ENCODE results near the gene TSPAN17.
"Not testable (repeated sequence)": the region's sequence is repeated elsewhere in the genome, so short reads cannot be mapped to it uniquely, and the experiment has no call there.

Gene TSPAN17

DNA sequence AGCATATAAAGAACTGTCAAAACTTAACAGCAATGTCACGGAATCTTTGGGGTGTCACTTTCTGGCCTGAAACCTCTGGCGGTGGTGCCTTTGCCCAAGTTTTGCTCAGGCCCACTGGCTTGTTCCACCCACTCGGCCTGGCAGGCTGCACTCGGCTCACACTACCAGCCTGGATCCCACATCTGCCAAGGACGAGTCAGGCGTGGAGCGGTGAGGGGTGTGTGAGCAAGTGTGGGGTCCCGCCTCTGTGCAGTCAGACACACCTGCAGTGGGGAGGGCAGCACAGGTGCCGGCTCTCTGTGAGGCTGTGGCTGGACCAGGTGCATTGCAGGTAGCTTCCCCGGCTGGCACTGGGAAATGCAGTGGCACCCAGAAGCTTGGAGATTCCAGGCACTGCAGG, 40.0 kb downstream of the TSPAN17 start:
- FAIRE-seq: no peak

DNA sequence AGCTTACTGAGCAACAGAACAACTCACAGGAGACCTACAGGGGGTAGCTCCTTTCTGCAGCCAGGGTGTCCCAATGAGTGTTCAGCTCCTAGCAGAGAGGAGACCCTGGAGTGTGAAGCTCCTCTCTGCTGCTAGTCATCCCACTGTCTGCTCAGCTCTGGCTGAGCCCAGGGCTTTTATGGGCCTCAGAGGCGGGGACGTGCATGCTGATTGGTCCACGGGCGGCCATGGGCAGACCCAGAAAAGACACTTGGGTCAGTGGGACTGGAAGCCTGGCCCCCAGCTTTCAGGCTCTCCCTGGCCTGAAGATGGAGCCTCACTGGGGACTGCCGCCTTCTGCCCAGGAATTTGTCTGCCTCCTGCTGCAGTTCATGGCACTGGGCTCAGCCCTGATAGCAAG, 40.6 kb downstream of the TSPAN17 start:
- FAIRE-seq: no peak

DNA sequence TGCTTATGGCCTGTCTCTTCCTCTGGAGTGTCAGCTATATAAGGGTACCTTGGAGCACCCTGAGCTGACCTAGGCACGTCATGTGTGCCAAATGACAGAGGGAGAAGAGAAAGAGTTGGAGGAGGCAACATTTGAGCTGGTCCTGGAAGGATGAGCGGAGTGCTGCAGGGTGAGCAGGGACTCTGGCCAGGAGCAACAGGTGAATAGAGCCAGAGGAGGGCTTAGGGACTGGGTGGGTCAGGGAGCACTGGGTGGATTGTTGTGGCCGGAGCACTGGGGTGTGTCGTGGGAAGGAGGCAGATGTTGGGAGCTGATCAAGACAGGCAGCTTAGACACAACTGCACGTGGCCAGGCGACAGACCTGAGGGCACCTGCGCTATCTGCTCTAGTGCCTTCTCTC, 43.6 kb downstream of the TSPAN17 start:
- no peak for FAIRE-seq

DNA sequence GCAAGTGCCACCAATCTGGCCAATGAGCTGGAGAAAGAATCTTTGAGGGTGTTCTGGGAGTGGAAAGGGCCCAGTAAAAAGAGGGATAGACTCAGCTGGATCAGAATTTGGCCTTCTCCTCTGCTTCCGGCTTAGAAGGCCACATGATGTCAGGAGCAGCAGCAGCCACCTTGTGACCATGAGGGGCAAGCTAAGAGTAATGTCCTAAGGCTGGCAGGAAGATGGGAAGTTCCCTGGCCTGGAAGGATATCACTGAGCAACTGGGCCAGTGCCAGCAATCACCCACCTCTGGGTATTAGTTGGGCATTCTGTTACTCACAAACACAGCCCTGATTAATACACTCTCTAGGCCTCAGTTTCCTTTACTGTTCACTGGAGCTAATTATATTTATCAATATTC, 44.2 kb downstream of the TSPAN17 start:
- no peak for FAIRE-seq

DNA sequence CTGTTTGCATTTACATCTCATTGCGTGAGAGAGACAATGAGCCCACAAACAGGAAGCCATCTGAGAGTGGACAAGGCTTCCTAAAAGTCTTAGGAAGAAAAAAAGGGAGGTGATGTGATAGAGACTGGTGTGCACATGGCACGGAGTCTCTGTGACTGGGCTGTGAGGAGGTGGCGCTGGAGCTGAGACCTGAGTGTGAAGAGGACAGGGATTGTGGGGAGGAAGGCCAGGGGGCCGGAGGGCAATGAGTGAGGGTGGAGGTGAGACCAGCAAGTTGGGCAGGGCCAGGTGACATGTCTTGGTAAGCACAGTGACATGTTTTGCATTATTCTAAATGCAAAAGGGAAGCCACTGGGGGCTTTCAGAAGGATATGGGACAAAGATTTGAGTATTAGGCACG, 45.0 kb downstream of the TSPAN17 start:
- no peak for FAIRE-seq

DNA sequence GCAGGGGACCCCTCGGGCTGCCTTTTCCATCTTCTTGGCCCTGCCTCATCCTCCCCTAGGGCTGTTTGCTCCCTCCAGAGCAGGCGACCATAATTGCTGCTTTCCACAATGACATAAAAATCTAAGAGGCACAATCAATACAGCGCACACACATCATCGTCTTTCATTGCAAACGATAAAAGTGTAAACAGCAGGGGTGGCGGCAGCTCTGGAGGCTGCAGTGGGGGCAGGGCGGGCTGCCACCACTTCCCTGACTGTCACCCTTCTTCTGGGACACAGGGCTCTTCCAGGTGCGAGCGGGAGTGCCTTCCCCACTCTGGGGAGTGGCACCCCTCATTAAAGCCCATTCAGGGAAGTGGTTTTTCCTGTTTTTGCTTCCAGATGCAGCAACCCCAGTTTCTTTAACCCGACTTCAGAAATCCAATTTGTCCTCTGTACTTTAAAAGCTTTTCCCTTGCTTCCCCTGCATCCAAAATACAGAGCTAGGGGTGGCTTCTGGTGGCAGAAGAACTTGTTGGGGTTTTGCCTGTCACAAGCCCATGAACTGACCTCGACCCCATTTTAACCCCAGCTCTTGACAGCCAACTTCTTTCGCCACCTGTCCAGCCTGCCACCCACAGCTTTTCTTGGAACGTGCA, 45.7 kb downstream of the TSPAN17 start:
- no peak for FAIRE-seq

DNA sequence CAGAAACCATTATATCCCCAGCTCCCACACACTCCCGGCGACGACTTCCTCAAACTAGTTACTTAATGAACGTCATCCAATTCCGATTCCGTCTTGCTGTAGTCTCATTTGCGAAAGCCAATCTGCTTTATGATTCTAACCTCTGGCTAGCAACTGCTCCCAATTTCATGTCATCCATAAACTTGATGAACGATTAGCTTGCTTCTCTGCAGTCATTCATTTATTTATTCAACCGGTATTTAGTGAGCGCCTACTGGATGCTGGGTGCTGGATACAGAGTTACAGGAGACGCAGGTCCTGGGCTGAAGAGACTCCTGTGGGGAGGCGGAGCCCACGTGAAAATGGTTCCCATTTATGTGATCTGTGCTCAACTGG, 46.2 kb downstream of the TSPAN17 start:
- FAIRE-seq: no peak

DNA sequence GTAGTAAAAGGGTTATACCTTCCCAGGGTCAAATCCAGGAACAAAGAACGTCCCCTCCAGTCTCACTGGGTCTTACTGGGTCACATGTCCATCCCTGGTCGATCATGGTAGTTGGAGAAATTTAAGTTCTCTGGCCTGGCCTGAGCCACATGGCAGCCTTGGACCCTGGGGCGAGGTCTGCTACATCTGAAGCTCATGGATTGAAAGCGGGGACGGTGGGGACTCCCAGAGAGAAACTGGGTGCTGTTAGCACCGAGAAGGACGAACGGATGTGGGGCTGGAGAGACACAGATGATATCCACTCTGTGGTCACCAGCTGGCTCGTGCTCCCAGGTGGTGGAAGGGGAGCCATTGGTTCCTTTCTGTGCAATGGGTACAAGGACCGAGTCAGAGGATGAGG, 46.9 kb downstream of the TSPAN17 start:
- FAIRE-seq: no peak

DNA sequence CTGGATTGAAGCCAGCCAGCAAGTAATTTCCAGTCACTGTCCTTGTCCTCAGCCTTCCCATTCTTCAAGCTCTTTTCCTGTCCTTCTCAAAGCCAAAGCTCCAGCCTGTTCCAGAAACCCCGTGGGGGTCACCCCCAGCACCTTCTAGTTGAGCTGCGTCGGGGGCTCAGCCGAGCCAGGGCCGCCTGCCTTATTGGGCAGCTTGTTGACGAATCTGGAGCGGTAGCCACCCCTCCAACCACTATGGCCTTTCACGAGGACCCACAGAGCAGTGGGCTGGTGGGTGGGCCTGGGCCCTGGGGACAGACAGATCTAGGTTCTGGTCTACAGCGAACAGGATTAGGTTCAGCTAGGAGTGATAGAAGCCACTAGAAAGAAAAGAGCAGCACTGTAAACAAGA, 47.3 kb downstream of the TSPAN17 start:
- FAIRE-seq: no peak

DNA sequence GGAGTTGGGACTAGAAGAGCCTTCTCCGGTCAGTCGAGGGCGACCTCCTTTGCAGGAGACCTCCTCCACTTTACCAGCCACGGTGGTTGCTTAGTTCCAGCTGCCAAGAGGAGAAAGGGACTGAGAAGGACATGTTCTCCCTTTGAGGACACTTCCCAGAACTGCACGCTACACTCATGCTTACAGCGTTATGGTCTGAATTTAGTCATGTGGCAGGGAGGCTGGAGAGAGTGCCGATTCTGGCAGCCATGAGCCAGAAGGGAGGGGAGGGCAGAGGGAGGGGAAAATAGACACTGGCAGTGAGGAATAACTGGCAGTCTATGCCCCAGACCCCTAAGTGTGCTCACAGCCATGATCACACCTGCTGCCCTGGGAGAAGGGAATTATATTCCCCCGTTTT, 47.8 kb downstream of the TSPAN17 start:
- no peak for FAIRE-seq

DNA sequence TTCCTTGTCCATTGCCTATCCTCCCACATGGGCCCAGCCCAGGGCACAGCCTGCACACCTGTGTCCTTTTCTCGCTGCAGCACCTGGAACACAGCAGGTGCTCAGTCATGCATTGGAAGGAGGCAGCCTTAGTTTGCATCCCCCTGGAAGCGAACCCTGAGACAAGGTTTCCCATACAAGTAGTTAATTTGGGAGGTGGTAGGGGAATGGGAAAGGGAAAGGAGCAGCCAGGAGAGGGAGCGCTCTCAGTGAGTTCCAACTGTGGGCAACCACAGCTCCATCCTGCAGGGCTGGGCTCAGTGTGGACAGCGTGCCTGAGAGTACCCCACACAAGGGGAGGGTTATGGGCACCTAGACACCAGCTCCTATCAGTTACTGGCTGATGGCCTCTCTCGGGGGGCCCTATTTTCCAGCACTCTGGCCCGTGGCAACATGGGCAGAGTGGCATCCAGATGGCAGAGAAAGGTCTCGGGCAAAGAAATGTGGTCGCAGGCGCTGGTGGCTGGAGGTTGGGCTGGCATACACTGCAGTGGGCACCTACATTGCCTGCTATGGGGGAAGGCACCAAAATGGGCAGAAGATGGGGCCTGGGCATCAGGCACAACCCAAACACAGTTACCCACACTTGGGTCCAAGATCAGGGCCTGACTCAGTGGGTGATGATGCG, 50.1 kb downstream of the TSPAN17 start:
- no peak for FAIRE-seq

DNA sequence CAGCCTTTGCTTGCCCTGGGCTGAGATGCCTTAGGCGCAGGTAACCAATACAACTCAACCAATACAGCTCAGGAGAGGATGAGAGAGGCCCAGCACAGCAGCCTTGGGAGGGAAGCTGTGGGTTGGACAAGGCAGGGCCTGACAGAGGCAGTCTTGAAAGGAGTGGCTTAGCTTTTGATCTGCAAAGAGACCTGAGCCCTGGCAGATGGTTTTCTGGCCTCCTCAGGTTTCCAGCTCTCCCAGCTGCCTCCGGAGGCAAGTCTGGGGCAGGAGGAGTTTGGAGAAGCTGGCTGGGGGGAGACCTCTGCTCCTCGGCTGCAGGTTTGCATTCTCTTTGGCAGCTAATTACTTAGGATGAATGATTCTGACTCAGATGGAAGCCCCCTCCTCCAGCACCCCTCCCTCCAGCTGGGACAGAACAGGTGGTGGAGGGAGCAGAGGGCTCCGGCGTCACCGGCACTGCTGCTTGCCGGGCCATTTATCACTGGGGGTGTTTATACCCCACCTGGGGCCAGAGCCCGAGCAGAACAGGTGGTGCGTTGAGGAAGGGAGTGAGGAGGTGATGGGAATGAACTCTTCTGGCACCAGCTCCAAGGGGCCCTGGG, 50.8 kb downstream of the TSPAN17 start:
- FAIRE-seq: no peak

DNA sequence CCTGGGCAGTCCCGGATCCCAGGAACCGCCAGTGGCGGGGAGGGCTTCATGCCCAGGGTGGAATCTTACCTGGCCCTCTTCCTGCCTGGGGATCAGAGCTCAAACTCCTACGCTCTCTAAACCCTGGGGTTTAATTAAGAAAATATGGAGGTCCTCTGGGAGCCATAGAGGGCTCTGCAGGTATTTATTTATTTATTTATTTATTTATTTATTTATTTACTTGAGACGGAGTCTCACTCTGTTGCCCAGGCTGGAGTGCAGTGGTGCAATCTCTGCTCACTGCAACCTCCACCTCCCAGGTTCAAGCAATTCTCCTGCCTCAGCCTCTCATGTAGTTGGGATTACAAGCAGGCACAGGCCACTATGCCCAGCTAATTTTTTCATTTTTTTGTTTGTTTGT, 52.2 kb downstream of the TSPAN17 start:
- FAIRE-seq: not testable (repeated sequence)

DNA sequence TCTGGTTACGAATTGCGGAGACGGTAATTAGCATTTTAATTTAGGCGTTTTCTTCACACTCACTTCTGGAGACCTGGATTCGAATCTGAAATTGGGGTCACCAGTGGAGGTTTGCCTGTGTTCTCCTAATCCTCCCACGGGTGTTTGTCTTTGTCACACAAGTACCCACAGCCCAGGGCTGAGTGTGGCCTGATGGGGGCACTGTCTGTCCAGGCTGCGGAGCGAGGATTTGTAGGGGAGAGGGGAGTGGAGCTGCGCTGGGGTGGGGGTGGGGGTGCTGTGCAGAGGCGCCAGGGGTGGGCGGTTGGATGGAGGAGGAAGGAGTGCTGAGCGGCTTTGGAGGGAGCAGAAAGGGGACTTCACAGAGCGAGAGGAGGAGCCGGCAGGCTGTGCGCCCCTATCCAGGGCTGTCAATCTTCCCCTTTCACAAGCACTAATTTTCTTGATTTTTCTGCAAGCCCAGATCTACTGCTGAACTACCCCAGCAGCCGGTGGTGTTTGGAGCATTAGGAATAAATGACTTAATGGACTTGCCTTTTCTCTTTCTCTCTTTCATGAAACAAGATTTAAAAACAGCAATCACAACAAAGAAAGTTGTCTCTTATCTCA, 53.1 kb downstream of the TSPAN17 start:
- FAIRE-seq: no peak

DNA sequence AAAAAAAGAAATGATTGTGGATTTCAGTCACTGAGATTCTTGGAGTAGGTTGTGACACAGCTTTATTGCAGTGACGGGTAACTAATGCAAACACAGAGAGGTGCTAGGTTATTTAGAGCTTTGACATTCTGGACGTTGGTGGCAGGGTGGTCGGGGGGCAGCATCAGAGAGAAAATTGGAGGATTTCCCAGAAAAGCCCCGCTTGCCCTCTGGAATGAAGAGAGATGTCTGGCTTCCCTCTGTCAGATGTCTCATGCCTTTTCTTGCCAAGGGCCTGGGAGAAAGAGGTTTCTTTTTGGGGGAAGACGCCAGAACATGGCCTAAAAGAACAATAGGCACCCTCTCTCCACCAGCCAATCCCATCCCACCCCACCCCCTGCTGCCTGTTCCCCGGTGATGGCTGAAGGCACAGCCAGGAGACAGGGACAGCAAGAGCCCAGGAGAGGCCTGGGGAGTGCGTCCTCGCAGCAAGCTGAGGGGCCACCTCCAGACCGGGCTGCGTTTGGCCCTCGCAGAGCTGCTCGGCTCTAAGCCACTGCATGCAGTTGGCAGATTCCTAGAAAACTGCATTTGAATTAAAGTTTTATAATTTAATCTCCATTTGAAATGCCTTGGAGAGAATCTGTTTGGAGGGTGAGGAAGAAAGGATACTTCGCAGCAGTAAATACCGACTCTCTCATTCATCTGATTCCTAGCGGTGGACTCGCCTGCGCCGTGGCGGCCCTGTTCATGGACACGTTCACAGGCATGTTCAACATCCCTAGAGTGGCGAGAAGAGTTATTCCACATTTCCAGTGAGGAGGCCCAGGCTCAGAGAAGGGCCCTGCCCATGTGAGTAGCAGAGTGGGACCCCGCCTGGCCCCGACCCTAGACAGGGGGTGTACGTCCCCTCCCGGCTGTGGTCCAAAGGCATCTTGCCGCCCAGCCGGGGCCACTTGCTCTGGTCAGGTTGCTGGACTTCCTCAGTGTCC, 55.7 kb downstream of the TSPAN17 start:
- no peak for FAIRE-seq

DNA sequence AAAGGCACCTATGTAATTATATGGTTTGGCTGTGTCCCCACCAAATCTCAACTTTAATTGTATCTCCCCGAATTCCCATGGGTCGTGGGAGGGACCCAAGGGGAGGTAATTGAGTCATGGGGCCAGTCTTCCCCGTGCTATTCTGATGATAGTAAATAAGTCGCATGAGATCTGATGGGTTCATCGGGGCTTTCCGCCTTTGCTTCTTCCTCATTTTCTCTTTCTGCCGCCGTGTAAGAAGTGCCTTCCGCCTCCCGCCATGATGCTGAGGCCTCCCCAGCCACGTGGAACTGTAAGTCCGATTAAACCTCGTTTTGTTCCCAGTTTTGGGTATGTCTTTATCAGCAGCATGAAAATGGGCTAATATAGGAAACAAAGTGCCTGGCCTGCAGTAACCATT, 56.6 kb downstream of the TSPAN17 start:
- no peak for FAIRE-seq

DNA sequence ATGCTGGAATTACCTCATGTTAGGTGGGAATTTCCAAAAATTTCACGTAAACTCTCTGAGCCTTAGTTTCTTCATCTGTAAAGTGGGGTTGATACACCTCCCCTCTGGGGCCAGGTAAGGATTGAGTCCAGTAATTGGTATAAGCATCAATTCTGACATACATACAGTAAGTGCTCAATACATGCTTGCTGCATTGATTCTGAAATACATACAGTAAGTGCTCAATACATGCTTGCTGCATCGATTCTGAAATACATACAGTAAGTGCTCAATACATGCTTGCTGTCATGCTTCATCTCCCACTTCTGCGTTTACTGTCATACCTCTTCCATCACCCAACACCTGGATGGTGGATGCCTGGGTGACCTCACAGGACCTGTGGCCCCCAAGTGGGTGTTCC, 57.1 kb downstream of the TSPAN17 start:
- no peak for FAIRE-seq

DNA sequence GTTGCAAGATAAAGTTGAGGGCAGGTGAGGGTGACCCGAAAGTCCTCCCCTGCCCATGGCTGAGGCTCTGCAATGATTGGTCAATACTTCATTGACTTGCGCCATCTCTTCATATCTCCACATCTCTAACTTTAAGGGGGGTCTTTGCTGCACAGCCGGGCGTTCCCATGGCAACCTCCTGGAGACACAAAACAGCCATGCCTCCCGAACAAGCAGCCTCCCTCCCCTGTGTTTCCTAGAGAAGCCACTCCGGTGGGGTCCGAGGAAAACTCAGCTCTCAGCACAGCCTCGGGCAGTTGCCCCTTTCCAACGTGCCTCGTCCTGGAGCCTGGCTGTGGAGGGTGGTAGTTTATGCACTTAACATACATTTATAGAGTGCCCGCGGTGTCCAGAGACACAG, 57.5 kb downstream of the TSPAN17 start:
- FAIRE-seq: no peak
